H9 (cell line): ENCODE measurements around the gene FPGS. TPM values are rescaled to one million over a fixed set of nuclear protein-coding genes. Genes with fewer than 3 reads are reported as not detected.

ENCODE experiments used
- DNase-seq: peaks from one replicate; pipeline ENCODE4 v3.0.0-alpha.2; 2017
- H2AFZ ChIP-seq: one replicate; pipeline ENCODE4 v1.6.1; 2013; ENCODE audit warnings: mild to moderate bottlenecking, low read length, control low read depth, moderate library complexity
- H2AK5ac ChIP-seq: 2 replicates; pipeline ENCODE4 v1.6.1; 2013; ENCODE audit warnings: low read length, control low read depth, mixed read lengths; ENCODE audit not compliant: insufficient read length
- H2BK120ac ChIP-seq: one replicate; pipeline ENCODE4 v1.6.1; 2013; ENCODE audit warnings: low read depth, mild to moderate bottlenecking, low read length, control low read depth, inconsistent platforms; ENCODE audit not compliant: poor library complexity, severe bottlenecking
- H2BK12ac ChIP-seq: 2 replicates; pipeline ENCODE4 v1.6.1; 2013; ENCODE audit warnings: low read length, control low read depth, mixed read lengths, low read depth; ENCODE audit not compliant: insufficient read length
- H2BK15ac ChIP-seq: 2 replicates; pipeline ENCODE4 v1.6.1; 2013; ENCODE audit warnings: low read depth, low read length, control low read depth
- H2BK20ac ChIP-seq: one replicate; pipeline ENCODE4 v1.6.1; 2013; ENCODE audit warnings: low read depth, mild to moderate bottlenecking, low read length, control low read depth, inconsistent platforms; ENCODE audit not compliant: poor library complexity, severe bottlenecking
- H2BK5ac ChIP-seq: 2 replicates; pipeline ENCODE4 v1.6.1; 2013; ENCODE audit warnings: low read length, control low read depth, mixed read lengths; ENCODE audit not compliant: insufficient read length
- H3K14ac ChIP-seq: 2 replicates; pipeline ENCODE4 v1.6.1; 2013; ENCODE audit warnings: low read length, control low read depth; ENCODE audit not compliant: insufficient read depth
- H3K18ac ChIP-seq: 2 replicates; pipeline ENCODE4 v1.6.1; 2013; ENCODE audit warnings: low read depth, mild to moderate bottlenecking, mixed read lengths, low read length, control low read depth; ENCODE audit not compliant: insufficient read length
- H3K23ac ChIP-seq: 2 replicates; pipeline ENCODE4 v1.6.1; 2013; ENCODE audit warnings: low read length, control low read depth, mixed read lengths, low read depth; ENCODE audit not compliant: insufficient read length
- H3K23me2 ChIP-seq: 2 replicates; pipeline ENCODE4 v1.6.1; 2013; ENCODE audit warnings: low read depth, mild to moderate bottlenecking, mixed read lengths, low read length, control low read depth; ENCODE audit not compliant: insufficient read length, poor library complexity, severe bottlenecking
- H3K27ac ChIP-seq: 2 replicates; pipeline ENCODE4 v1.5.1; 2013; ENCODE audit warnings: low read length, control low read depth, mixed read lengths, low read depth; ENCODE audit not compliant: insufficient read length
- H3K27me3 ChIP-seq: 2 replicates; pipeline ENCODE4 v1.6.1; 2013; ENCODE audit warnings: low read length, control low read depth, inconsistent platforms; ENCODE audit not compliant: insufficient read depth
- H3K4ac ChIP-seq: 2 replicates; pipeline ENCODE4 v1.6.1; 2013; ENCODE audit warnings: low read depth, mild to moderate bottlenecking, control low read depth, inconsistent platforms, low read length, moderate library complexity
- H3K4me1 ChIP-seq: 2 replicates; pipeline ENCODE4 v1.6.1; 2013; ENCODE audit warnings: low read length, control low read depth, inconsistent platforms; ENCODE audit not compliant: insufficient read depth
- H3K4me2 ChIP-seq: 2 replicates; pipeline ENCODE4 v1.6.1; 2013; ENCODE audit warnings: low read length, control low read depth, mixed read lengths; ENCODE audit not compliant: insufficient read length, insufficient read depth
- H3K56ac ChIP-seq: 2 replicates; pipeline ENCODE4 v1.6.1; 2013; ENCODE audit warnings: low read depth, mild to moderate bottlenecking, mixed read lengths, low read length, control low read depth; ENCODE audit not compliant: insufficient read length
- H3K79me1 ChIP-seq: 2 replicates; pipeline ENCODE4 v1.6.1; 2013; ENCODE audit warnings: low read depth, mild to moderate bottlenecking, moderate library complexity, low read length, control low read depth, inconsistent platforms; ENCODE audit not compliant: insufficient read depth, poor library complexity, severe bottlenecking
- H3K79me2 ChIP-seq: 2 replicates; pipeline ENCODE4 v1.6.1; 2013; ENCODE audit warnings: low read length, control low read depth, inconsistent platforms; ENCODE audit not compliant: insufficient read depth
- H3K9ac ChIP-seq: 2 replicates; pipeline ENCODE4 v1.6.1; 2013; ENCODE audit warnings: low read length, control low read depth, mixed read lengths; ENCODE audit not compliant: insufficient read length; ENCODE audit errors: extremely low read depth
- H3K9me3 ChIP-seq: one replicate; pipeline ENCODE4 v1.6.1; 2013; ENCODE audit warnings: low read depth, low read length, inconsistent platforms; ENCODE audit not compliant: control insufficient read depth
- H3T11ph ChIP-seq: one replicate; pipeline ENCODE4 v1.6.1; 2013; ENCODE audit warnings: mild to moderate bottlenecking, low read length, control low read depth, inconsistent platforms
- H4K20me1 ChIP-seq: one replicate; pipeline ENCODE4 v1.6.1; 2013; ENCODE audit not compliant: control insufficient read depth, insufficient read length, insufficient read depth
- H4K5ac ChIP-seq: 2 replicates; pipeline ENCODE4 v1.6.1; 2013; ENCODE audit warnings: low read depth, mild to moderate bottlenecking, mixed read lengths, low read length, control low read depth; ENCODE audit not compliant: insufficient read length
- H4K8ac ChIP-seq: replicated peaks from 2 replicates; pipeline ENCODE4 v1.6.1; 2013; ENCODE audit warnings: low read length, control low read depth, mixed read lengths, low read depth; ENCODE audit not compliant: insufficient read length
- H4K91ac ChIP-seq: 2 replicates; pipeline ENCODE4 v1.6.1; 2013; ENCODE audit warnings: low read depth, mild to moderate bottlenecking, moderate library complexity, mixed read lengths, low read length, control low read depth; ENCODE audit not compliant: insufficient read length
- H3K27ac Mint-ChIP-seq, 3 experiments: 2 replicates in 2 of 3; 3 replicates in 1 of 3; pipeline ENCODE4 v1.8.0; 2020 to 2021; ENCODE audit warnings: mixed read lengths in 3 of 3, mild to moderate bottlenecking in 1 of 3, moderate library complexity in 1 of 3
- H3K27me3 Mint-ChIP-seq: 2 replicates; pipeline ENCODE4 v1.8.0; 2021; ENCODE audit warnings: low read depth, mild to moderate bottlenecking, moderate library complexity, mixed read lengths
- H3K36me3 Mint-ChIP-seq, 3 experiments: 2 replicates in 2 of 3; 3 replicates in 1 of 3; pipeline ENCODE4 v1.8.0; 2020 to 2021; ENCODE audit warnings: low read depth in 3 of 3, mixed read lengths in 3 of 3; ENCODE audit not compliant: insufficient read depth in 1 of 3
- H3K4me1 Mint-ChIP-seq, 2 experiments: 2 replicates each; pipeline ENCODE4 v1.8.0; 2020; ENCODE audit warnings: mixed read lengths in 2 of 2
- H3K4me3 Mint-ChIP-seq, 2 experiments: 2 replicates in 1 of 2; 3 replicates in 1 of 2; pipeline ENCODE4 v1.8.0; 2020 to 2021; ENCODE audit warnings: mild to moderate bottlenecking in 2 of 2, mixed read lengths in 2 of 2, moderate library complexity in 1 of 2
- H3K9me3 Mint-ChIP-seq, 2 experiments: 2 replicates in 1 of 2; 3 replicates in 1 of 2; pipeline ENCODE4 v1.8.0; 2020; ENCODE audit warnings: mild to moderate bottlenecking in 2 of 2, mixed read lengths in 2 of 2, moderate library complexity in 1 of 2
- CTCF ChIP-seq: fragments of 200-600 bp; sonication (generic); conservative IDR thresholded peaks from 3 replicates; pipeline ENCODE4 v1.8.0; 2021; ENCODE audit warnings: antibody characterized with exemption, mild to moderate bottlenecking
- WGBS: extraction: QIAGEN DNeasy Blood & Tissue Kit; methylation state at CpG from one replicate; pipeline ENCODE4 v1.1.7; 2013; ENCODE audit warnings: missing lambda C conversion rate, low lambda C conversion rate, mixed read lengths; ENCODE audit not compliant: insufficient read length; ENCODE audit errors: extremely low coverage; 5-methylcytosine and 5-hydroxymethylcytosine counted together
- total RNA-seq: library from RNA; stranded (reverse); gene quantifications from 2 replicates; pipeline ENCODE4 v1.2.1, GENCODE V29; 2021

FPGS gene
- total RNA-seq, 1 experiment from 2014 or later = 68.4 TPM

- H4K91ac ChIP-seq = no peak overlapping the region
- peak overlapping the region in 2 of 3 experiments; percentile 52 to 86; a peak in 3 of 7 replicates for H3K27ac Mint-ChIP-seq
- peaks cover 5% of the 10 kb centered on the region; the same call in 1 of the 2 replicates for H3K79me2 ChIP-seq
- H2AK5ac ChIP-seq = no peak overlapping the region
- no peak overlapping the region for H3K4ac ChIP-seq
- H3K4me2 ChIP-seq = no peak overlapping the region
- no peak overlapping the region for H2BK15ac ChIP-seq
- no peak overlapping the region for H2AFZ ChIP-seq
- TF ChIP-seq CTCF = peak; percentile 88
- H4K20me1 ChIP-seq = no peaks in the 10 kb centered on the region
- H3K4me1 ChIP-seq = peaks cover 3% of the 10 kb centered on the region; the same call in 1 of the 2 replicates
- peaks cover 6% of the 10 kb centered on the region for H3K23me2 ChIP-seq
- H2BK12ac ChIP-seq = no peak overlapping the region
- no peaks in the 10 kb centered on the region for H3K27me3 ChIP-seq
- no peak overlapping the region for H3K18ac ChIP-seq
- H4K8ac ChIP-seq = no peak overlapping the region
- no peak overlapping the region for H2BK20ac ChIP-seq
- no peaks in the 10 kb centered on the region for H3K27me3 Mint-ChIP-seq
- no peak overlapping the region for H4K5ac ChIP-seq
- no peak overlapping the region for H2BK5ac ChIP-seq
- no peak overlapping the region for H2BK120ac ChIP-seq
- no peaks in the 10 kb centered on the region for H3K9me3 Mint-ChIP-seq
- DNase-seq = peak; percentile 88
- peaks cover 17 to 30% (median 29%) of the 10 kb centered on the region in 3 experiments for H3K36me3 Mint-ChIP-seq
- no peak overlapping the region for H3K56ac ChIP-seq
- H3K23ac ChIP-seq = no peak overlapping the region
- H3K4me3 Mint-ChIP-seq = peak overlapping the region in 1 of 2 experiments; percentile 37; a peak in 2 of 5 replicates
- peaks cover 3% of the 10 kb centered on the region for H3K79me1 ChIP-seq
- no peak overlapping the region for H3K14ac ChIP-seq
- H3T11ph ChIP-seq = no peak overlapping the region
- H3K9me3 ChIP-seq = no peaks in the 10 kb centered on the region
- H3K9ac ChIP-seq = no peak overlapping the region
- peaks cover 10 to 22% of the 10 kb centered on the region in 2 experiments for H3K4me1 Mint-ChIP-seq
- H3K27ac ChIP-seq = no peak overlapping the region
- WGBS = no CpG with 5 or more reads among the region's 8 CpGs
Observed at GRCh38 chr9:127805620-127806019, 2.9 kb downstream of the FPGS start.
